GM10847 (cell line): ENCODE measurements around the gene TMEM217.

Experiments
- POLR2A ChIP-seq: IDR thresholded peaks from 2 replicates; pipeline ENCODE4 v1.6.1; 2011; ENCODE audit not compliant: insufficient read length; ENCODE audit errors: extremely low read depth

TMEM217 gene

DNA sequence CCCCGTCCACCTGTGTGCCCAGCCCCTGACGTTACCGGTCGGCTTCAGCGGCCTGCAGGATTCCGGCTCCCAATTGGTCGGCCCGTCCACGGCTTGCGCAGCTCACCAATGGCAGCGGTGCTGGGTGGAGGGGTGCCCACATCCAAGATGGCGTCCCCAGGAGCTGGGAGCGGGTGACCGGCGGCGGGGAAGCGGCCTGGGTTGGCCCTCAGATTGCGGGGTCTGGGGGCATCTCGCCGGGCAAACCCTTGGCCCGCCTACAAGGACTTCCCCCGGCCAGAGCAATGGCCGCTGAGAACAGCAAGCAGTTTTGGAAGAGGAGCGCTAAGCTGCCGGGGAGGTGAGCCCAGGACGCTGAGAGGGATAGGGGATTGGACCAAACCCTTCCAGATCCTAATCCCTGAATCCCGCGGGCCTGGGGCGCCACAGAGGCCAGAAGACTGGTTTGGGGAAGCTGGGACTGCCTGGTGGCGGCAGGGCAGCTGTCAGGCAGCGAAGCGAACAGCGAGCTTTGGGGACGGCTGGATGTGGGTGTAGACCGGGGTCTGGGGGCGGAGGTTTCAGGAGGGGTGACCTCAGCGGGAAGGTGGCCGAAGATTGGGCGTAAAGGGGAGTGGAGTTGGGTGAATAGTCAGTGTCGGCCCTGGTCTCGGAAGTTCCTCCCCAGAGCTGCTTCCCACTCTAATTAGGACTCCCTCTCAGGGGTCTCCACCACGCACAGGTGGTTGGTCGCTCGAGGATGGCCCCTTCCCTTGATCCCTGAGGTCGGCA is at the start of gene TMEM217, which contains the start of gene TBC1D22B:
Gene TMEM217, minus strand, starts transcription at position 511 of the 771 bp plus-strand sequence. CDS start 39,114 bp downstream, outside the sequence.
Gene TBC1D22B, plus strand, starts transcription at position 139 of the 771 bp plus-strand sequence. Its CDS starts 146 bp downstream, at position 285.
- TF ChIP-seq POLR2A = peak; percentile 45

DNA sequence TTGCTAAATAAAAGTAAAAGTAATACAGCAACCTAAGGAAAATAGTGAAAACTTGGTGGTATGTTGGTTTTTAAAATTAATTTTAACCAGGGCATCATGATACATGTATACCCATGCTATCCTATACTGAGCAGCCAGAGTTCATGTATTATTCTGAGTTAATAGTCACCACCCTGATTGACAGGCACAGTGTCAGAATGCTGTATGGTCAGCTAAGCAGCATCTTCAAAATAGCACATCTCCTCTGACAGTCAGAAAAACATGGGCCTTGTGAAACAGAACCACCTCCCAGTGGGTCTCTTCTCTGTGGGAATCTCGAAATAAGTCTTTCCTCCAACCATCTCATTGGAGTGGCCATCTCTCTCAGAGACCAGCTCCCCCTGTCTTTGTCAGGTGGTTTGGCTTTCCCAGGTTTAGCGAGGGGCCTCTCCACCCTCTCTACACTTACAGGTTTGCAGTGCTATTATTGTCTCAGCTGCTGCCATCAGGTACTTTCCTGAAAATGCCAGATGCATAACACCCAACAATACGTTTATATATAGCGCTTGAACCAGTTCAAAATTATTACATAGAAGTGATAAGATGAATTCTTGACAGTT is 48.8 kb upstream of the TMEM217 start:
- no peak for TF ChIP-seq POLR2A

DNA sequence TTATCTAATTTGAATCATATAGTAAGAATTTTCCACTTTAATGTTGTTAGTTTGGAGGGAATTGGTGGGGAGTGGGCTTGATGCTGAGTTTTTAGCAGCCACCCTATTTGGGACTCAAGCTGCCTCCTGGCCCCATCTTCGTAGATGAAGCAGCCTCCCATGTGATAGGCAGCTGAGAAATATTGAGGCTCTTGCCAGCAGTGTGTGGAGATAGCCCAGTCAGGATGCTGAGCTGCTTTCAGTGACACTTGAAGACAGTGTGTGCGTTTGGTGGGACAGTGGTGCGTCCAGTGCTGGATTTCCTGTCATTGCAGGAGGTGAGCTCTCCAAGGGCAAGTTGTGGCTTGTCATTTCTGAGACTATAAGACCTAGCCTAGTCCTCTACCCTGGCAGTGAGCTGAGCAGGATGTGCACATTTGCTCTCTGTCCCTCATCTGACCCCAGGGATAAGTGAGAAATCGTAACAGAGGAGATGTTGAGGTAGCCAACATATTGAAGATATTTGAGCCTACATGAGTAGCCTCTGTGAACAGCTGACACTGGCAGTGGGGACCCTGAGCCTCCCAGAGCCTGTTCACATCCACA is 48.0 kb upstream of the TMEM217 start:
- TF ChIP-seq POLR2A = no peak

DNA sequence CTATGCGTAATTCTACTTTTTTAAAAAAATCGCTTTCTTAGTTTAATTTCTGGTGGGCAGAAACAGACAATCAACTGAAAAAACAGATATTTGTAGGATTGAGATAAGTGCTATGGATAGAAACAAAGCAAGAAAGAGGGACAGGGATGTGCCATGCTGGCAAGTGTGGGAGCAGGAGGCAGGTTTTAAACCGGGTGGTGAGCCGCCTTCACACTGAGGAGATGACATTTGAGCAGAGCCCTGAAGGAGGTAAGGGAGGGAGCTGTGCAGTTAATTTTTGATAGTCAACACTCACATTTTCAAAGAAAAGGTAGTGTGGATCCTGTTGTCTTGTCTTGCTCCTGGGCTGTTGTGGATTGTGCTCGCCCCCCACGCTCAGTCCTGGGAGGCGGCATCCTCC is 46.8 kb upstream of the TMEM217 start:
- TF ChIP-seq POLR2A = no peak

DNA sequence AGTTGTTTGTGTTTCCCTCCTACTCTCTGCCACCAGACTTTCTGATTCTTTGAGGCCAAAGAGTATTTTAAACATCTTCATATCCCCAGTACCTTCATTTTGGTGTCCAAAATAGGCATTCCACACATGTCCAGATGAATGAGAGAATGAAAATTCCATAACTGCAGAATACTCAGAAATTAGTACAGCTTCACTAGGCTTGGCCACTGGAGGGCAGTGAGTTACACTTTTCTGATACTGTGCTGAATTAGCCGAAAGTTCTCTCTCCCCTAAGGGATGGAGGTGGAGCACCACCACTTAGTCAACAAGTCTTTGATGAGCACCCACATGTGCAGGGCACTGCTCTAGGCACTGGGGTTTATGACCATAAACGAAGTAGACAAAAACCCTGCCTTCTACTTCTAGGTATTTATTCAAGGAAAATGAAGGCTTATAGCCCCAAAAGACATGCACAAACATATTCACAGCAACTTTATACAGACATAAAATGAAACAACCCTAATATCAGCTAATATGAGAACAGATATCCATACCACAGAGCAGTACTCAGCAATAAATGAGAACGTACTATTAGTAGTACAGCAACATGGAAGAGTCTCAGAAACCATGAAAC is 46.1 kb upstream of the TMEM217 start:
- TF ChIP-seq POLR2A = no peak

DNA sequence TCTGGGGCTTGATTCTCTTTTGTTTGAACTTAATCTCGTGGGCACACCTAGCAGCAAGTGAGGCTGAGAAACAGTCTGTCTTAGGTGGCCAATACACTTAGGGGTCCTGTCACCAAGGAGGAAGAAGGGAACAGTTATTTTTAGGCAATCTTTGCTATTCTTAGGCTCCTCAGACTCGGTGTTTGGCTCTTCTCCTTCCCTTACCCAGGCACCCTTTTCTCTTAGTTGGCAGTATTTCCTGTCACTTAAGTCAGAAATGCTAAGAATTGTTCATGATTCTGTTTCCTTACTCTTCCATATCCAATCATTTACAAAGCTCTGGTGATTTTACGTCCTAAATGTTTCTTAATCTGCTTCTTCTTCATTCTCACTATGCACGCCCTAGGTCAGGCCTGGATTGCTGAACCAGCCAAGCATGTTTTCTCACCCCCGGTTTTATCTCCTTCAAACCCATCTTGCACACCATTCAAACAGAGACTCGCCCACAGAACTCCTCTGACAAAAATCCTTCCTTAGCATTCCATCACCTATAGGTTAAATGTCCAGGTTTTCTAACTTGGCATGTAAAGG is 45.2 kb upstream of the TMEM217 start:
- no peak for TF ChIP-seq POLR2A

DNA sequence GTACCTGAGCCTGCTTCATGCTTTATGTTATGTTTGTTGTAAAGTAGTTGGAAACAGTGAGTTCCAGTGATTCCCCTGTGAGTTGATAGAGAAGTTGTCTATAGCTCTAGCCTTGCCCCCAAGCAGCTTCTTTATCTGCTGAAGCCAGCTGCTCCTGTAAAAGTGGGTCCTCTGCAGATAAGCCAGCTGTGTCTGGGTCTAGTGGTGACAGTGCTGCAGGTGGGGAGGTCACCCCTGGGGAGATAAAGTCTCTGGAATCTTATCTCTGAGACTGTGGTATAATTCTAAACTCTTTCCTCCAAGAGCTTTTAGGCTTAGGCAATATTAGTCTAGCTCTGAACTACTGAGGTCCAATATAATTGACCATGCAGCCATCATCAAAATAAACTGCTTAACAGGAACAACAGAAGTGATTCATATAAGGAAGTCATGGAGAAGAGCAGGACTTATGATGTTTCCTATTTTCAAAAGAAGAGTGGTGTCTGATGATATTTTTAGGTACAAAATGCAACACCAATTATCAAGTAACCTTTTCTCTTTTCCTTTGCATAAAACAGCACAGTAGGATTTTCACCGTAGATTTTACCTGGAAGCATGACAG is 44.2 kb upstream of the TMEM217 start:
- no peak for TF ChIP-seq POLR2A

DNA sequence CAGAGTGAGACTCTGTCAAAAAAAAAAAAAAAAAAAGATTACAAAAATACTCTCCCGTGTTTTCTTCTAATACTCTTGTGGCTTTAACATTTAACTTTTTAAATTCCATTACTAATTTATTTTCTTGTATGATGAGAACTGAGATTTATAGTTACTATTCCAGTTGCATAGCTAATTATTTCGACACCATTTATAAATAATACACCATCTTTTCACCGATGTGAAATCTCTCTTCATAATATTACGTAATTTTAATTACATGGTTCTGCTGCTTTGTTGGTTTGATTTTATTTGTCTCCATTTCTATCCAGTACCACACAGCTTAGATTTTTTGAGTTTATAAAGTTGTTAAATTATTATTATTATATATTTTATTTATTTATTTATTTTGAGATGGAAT is 42.0 kb upstream of the TMEM217 start:
- TF ChIP-seq POLR2A = no peak

DNA sequence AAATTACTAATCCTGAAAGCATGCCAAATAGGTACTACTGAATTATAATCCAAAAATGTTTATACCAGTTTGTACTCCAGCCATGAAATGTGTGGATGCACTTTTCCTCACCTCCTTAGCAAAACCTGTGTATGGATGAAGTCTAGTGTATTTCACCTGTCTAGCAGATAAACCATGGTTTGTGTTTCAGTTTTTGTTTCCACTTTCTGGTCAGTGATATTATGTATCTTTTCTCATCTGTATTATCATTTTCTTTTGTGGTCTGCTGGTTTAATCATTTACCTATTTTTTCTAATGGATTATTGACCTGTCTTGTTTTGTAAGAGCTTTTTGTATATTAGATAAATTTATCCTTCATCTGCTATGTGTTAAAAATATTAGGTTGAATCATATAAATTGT is 41.0 kb upstream of the TMEM217 start:
- no peak for TF ChIP-seq POLR2A

DNA sequence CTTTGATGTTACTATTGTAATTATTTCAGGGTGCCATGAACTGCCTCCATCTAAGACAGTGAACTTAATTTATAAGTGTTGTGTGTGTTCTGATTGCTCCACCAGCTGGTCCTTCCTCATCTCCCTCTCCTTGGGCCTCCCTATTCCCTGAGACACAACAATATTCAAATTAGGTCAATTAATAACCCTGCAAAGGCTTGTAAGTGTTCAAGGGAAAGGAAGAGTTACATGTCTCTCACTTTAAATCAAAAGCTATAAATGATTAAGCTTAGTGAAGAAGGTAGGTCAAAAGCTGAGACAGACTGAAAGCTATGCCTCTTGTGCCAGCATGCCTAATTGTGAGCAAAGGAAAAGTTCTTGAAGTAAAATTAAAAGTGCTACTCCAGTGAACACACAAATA is 35.5 kb upstream of the TMEM217 start:
- TF ChIP-seq POLR2A = no peak

DNA sequence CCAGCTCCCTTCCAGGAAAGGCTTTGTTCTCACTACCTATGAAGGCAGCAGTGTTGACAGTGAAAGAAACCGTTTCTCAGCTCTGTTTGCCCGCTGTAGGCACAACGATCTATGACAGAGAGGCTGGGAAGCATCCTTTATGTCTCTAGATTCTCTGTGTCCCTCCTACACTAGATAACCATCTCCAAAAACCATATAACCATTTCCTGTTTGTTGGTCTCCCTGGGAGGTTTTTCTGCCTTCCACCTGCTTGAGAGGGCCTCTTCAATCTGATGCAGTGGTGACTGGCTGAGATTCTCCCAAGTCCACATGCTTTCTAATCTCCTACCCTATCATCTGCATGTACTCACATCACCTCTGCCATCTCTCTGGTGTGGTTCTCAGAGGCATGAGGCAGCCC is 32.0 kb upstream of the TMEM217 start:
- no peak for TF ChIP-seq POLR2A

DNA sequence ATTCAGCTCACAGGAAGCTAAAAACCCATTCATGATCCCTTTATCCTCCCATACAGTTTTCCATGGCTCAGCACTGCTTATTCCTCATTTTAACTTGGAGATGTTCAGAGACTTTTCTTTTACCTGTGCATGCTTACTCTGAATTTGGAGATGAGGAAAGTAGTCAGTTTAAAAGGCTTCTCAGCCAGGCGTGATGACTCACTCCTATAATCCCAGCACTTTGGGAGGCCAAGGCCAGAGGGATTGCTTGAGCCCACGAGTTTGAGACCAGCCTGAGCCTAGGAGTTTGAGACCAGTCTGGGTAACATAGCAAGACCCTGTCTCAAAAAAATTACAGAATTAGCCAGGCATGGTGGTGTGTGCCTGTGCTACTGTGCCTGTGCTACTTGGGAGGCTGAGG is 30.3 kb upstream of the TMEM217 start:
- no peak for TF ChIP-seq POLR2A

DNA sequence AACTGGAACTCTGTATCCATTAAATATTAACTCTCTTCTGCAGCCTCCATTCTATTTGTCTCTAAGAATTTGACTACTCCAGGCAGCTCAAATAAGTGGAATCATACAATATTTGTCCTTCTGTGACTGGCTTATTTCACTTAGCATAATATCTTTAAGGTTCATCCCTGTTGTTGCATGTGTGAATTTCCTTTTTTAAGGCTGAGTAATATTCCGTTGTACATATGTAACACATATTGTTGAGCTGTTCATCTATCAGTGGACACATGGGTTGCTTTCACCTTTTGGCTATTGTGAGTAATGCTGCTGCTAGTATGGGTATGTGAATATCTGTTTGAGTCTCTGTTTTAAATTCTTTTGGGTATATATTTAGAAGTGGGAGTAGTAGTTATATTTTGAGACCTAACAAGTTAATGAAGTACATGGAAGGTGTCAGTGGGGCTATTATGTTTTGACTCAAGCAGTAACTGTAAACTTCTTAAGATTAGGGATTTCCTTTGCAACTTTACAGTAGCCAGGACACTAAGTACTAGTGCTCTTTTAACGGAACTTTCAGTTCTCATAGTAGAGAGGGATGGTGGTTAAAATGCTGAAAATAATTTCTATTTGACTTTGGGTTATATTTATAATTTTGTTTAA is 29.7 kb upstream of the TMEM217 start:
- TF ChIP-seq POLR2A = no peak

DNA sequence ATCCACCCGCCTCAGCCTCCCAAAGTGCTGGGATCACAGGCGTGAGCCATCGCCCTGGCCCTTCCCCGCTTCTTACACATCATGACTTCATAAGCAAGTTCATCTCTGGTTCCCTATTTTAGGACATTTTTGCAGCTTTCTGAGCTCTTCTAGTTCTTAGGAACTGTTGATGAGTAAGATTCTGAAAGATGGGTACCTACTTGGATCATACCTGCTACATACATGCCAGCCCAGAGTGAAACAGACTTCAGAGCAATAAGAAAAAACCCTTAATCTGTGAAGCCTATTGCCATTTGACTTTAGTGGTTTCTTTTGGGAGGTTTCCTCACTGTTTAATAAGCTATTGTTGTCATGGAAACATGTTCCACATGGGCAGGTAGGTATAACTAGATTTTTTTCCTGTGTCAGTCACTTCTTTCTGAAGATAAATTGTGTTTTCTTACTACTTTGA is 27.9 kb upstream of the TMEM217 start:
- TF ChIP-seq POLR2A = no peak

DNA sequence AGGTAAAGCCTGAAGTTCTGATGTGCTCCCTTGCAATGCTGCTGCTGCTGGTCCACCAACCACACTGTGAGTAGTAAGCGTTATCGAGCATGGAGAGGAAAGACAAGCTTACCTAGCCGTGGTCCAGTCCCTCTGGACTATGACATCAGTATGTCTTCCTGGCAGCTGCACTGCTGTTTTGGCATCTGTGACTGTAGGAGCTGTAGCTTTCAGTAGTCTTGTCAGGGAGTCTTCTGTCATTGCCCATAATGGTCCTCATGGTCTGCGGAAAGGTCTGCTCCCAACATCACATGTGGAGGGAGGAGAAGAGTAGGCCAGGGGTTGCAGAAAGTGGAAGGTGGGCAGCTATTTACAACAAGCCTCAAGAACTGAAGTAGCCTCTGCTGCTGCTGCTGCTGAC is 26.8 kb upstream of the TMEM217 start:
- no peak for TF ChIP-seq POLR2A
